Ishikawa (cell line): Measurements from ENCODE around the gene SARDH.

ENCODE experiments used
- CEBPB ChIP-seq: IDR thresholded peaks from 2 replicates; pipeline ENCODE4 v1.6.1; 2012
- CREB1 ChIP-seq: IDR thresholded peaks from 2 replicates; pipeline ENCODE4 v1.6.1; 2012; ENCODE audit warnings: low read depth
- EGR1 ChIP-seq: IDR thresholded peaks from 2 replicates; pipeline ENCODE4 v1.6.1; 2012
- EP300 ChIP-seq: IDR thresholded peaks from 2 replicates; pipeline ENCODE4 v1.6.1; 2012; ENCODE audit warnings: borderline replicate concordance
- FOXM1 ChIP-seq: IDR thresholded peaks from 2 replicates; pipeline ENCODE4 v1.6.1; 2012; ENCODE audit warnings: low read depth, borderline replicate concordance
- MAX ChIP-seq: IDR thresholded peaks from 2 replicates; pipeline ENCODE4 v1.6.1; 2012
- NFIC ChIP-seq: IDR thresholded peaks from 2 replicates; pipeline ENCODE4 v1.6.1; 2012
- RAD21 ChIP-seq: IDR thresholded peaks from 2 replicates; pipeline ENCODE4 v1.6.1; 2012; ENCODE audit warnings: low read depth
- REST ChIP-seq: IDR thresholded peaks from 2 replicates; pipeline ENCODE4 v1.6.1; 2012; ENCODE audit warnings: low read depth, mild to moderate bottlenecking
- TAF1 ChIP-seq: IDR thresholded peaks from 2 replicates; pipeline ENCODE4 v1.6.1; 2012; ENCODE audit warnings: low read depth, mild to moderate bottlenecking
- TCF12 ChIP-seq: IDR thresholded peaks from 2 replicates; pipeline ENCODE4 v1.6.1; 2012; ENCODE audit warnings: low read depth
- TEAD4 ChIP-seq: IDR thresholded peaks from 2 replicates; pipeline ENCODE4 v1.6.1; 2012
- USF1 ChIP-seq: IDR thresholded peaks from 2 replicates; pipeline ENCODE4 v1.6.1; 2012
- YY1 ChIP-seq: IDR thresholded peaks from 2 replicates; pipeline ENCODE4 v1.6.1; 2012; ENCODE audit warnings: low read depth

GRCh38 chr9:133633681-133634080 is 104.5 kb downstream of the SARDH start:
- TF ChIP-seq FOXM1 (no peak), YY1 (no peak), EP300 (no peak), USF1 (no peak), CEBPB (no peak), EGR1 (no peak), TCF12 (no peak), REST (no peak), CREB1 (no peak), TAF1 (no peak), MAX (no peak), NFIC (no peak), TEAD4 (no peak), RAD21 (no peak)
